ENCODE measurements around the gene SCN9A. TPM values are rescaled to one million over a fixed set of nuclear protein-coding genes. Genes with fewer than 3 reads are reported as not detected.

SCN9A gene
- polyA plus RNA-seq, 1 donor from 2014 or later, result 10.4 TPM

DNA sequence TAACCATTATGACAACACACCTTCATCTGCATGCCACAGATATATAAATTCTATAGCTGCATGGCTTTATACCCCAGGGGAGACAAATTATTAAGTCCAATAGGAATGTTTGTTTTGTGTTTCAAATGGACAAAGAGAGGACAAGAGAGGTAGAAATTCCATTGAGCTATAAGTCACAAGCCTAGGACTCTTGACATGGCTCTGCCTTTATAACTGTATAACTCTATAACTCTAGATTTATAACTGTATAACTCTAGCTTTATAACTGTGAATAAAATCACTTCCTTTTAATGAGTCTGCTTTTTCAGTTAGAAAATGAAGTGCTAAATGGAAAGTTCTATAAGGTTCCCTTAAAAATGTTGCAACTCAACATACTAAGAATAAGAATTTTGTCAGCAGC lies 106.4 kb downstream of the SCN9A start:
- Histone ChIP-seq H2AFZ (ENCODE audit: low read depth, low read length) (no peak overlapping the region), H3K27me3 (ENCODE audit: insufficient read depth, low read depth, low read length) (no peaks in the 10 kb centered on the region), H3K79me2 (replicated peaks; ENCODE audit: insufficient read depth, low read length) (no peaks in the 10 kb centered on the region), H3K4me2 (ENCODE audit: low read length) (no peak overlapping the region), H4K20me1 (ENCODE audit: insufficient read depth) (no peaks in the 10 kb centered on the region), H3K9ac (ENCODE audit: low read length) (no peak overlapping the region), H3K36me3 (ENCODE audit: insufficient read depth, low read length) (no peaks in the 10 kb centered on the region), H3K4me3 (ENCODE audit: low read length) (no peak overlapping the region), H3K9me2 (ENCODE audit: insufficient read depth, low read length) (no peaks in the 10 kb centered on the region), H3K9me3 (ENCODE audit: low read length) (no peaks in the 10 kb centered on the region), H3F3A (ENCODE audit: insufficient read depth, low read length, poor library complexity, severe bottlenecking) (no peaks in the 10 kb centered on the region), H3K27ac (ENCODE audit: low read length) (no peak overlapping the region)
- TF ChIP-seq TAF1 (IDR thresholded peaks at IDR 0.05; ENCODE audit: low read depth), result no peak
- no peak for TF ChIP-seq RAD21 (conservative IDR thresholded peaks at IDR 0.05)
- TF ChIP-seq MXI1 (conservative IDR thresholded peaks at IDR 0.05; ENCODE audit: poor library complexity, severe bottlenecking), result no peak
- no peak for TF ChIP-seq SMC3 (conservative IDR thresholded peaks at IDR 0.05; ENCODE audit: poor library complexity)
- TF ChIP-seq REST (IDR thresholded peaks at IDR 0.05; ENCODE audit: borderline replicate concordance), result no peak
- no peak for TF ChIP-seq CTCF (IDR thresholded peaks at IDR 0.05; ENCODE audit: poor library complexity, severe bottlenecking)
- no peak for TF ChIP-seq EP300 (conservative IDR thresholded peaks at IDR 0.05; ENCODE audit: poor library complexity, severe bottlenecking)
- no peak for TF ChIP-seq POLR2AphosphoS5 (IDR thresholded peaks at IDR 0.05)
- no peak for TF ChIP-seq EZH2 (IDR thresholded peaks at IDR 0.05; ENCODE audit: borderline replicate concordance, insufficient read depth, low read length, poor library complexity, severe bottlenecking)

GRCh38 chr2:166257859-166258258 lies 117.9 kb downstream of the SCN9A start:
- Histone ChIP-seq H3F3A (ENCODE audit: insufficient read depth, low read length, poor library complexity, severe bottlenecking) (no peaks in the 10 kb centered on the region), H4K20me1 (ENCODE audit: insufficient read depth) (no peaks in the 10 kb centered on the region), H3K27me3 (ENCODE audit: insufficient read depth, low read depth, low read length) (no peaks in the 10 kb centered on the region), H3K9me3 (ENCODE audit: low read length) (no peaks in the 10 kb centered on the region), H2AFZ (ENCODE audit: low read depth, low read length) (no peak overlapping the region), H3K9ac (ENCODE audit: low read length) (no peak overlapping the region), H3K36me3 (ENCODE audit: insufficient read depth, low read length) (no peaks in the 10 kb centered on the region), H3K4me2 (ENCODE audit: low read length) (no peak overlapping the region), H3K9me2 (ENCODE audit: insufficient read depth, low read length) (no peaks in the 10 kb centered on the region), H3K27ac (ENCODE audit: low read length) (no peak overlapping the region), H3K79me2 (replicated peaks; ENCODE audit: insufficient read depth, low read length) (no peaks in the 10 kb centered on the region), H3K4me3 (ENCODE audit: low read length) (no peak overlapping the region)
- TF ChIP-seq TAF1 (IDR thresholded peaks at IDR 0.05; ENCODE audit: low read depth), result no peak
- TF ChIP-seq CTCF (IDR thresholded peaks at IDR 0.05; ENCODE audit: poor library complexity, severe bottlenecking), result no peak
- TF ChIP-seq EZH2 (IDR thresholded peaks at IDR 0.05; ENCODE audit: borderline replicate concordance, insufficient read depth, low read length, poor library complexity, severe bottlenecking), result no peak
- no peak for TF ChIP-seq POLR2AphosphoS5 (IDR thresholded peaks at IDR 0.05)
- TF ChIP-seq MXI1 (conservative IDR thresholded peaks at IDR 0.05; ENCODE audit: poor library complexity, severe bottlenecking), result no peak
